ENCODE results near the gene KCNQ1.

KCNQ1 gene

DNA sequence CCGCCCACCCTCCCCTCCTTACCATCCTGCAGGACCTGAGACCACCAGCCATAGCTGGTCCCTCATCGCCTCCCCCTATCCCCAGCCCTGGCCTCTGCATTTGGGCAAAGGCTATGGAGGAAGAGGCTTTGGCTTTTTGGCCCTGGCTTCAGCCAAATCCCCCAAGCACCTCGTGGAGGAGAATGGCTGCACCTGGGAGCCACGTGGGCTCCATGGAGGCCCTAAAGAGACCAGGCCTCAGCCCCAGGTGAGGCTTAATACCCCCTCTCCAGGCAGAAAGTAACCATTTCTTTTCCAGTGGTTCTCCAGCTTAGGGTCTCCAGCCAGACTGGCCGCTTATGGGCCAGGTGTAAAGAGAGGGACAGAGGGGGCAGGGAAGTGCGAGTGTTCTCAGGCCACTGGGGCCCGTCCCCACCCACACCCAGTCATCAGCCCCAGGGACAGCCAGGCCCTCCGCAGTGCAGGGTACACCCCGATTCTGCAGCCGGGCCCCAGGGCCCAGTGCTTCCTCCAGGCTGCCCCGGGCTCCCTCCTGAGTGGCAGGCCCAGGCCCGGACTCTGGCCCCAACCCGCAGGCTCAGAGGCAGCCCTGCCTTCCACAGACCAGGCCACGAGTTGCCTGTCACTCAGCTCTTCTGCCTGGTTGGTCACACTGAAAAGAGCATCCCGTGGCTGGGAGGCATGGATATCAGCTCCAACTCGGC lies 414.3 kb downstream of the KCNQ1 start:
- DNase-seq: no peak
- Histone ChIP-seq H2AFZ (ENCODE audit: low read depth, low read length) (no peak overlapping the region), H3K36me3 (ENCODE audit: insufficient read depth, low read length) (no peaks in the 10 kb centered on the region), H3K4me3 (ENCODE audit: low read depth in 1 of 2, low read length in 2 of 2) (no peak overlapping the region), H3K27ac (ENCODE audit: low read length) (no peak overlapping the region), H3K4me1 (ENCODE audit: insufficient read depth, low read length) (no peaks in the 10 kb centered on the region), H3K9ac (ENCODE audit: low read depth, low read length) (no peak overlapping the region), H4K20me1 (ENCODE audit: insufficient read depth, low read length) (0 out of 2 replicates have a peak, but pooled peaks cover 5% of the 10 kb centered on the region), H3K79me2 (ENCODE audit: insufficient read depth, low read length) (no peaks in the 10 kb centered on the region), H3K27me3 (ENCODE audit: insufficient read depth, low read length, poor library complexity) (no peaks in the 10 kb centered on the region), H3K4me2 (ENCODE audit: insufficient read depth, low read length) (no peak overlapping the region), H3K9me3 (ENCODE audit: insufficient read depth, low read length, severe bottlenecking) (no peaks in the 10 kb centered on the region)
- TF ChIP-seq EZH2 (IDR thresholded peaks at IDR 0.05; ENCODE audit: borderline replicate concordance, low read depth, low read length, severe bottlenecking): no peak
- TF ChIP-seq, protein P1, sequence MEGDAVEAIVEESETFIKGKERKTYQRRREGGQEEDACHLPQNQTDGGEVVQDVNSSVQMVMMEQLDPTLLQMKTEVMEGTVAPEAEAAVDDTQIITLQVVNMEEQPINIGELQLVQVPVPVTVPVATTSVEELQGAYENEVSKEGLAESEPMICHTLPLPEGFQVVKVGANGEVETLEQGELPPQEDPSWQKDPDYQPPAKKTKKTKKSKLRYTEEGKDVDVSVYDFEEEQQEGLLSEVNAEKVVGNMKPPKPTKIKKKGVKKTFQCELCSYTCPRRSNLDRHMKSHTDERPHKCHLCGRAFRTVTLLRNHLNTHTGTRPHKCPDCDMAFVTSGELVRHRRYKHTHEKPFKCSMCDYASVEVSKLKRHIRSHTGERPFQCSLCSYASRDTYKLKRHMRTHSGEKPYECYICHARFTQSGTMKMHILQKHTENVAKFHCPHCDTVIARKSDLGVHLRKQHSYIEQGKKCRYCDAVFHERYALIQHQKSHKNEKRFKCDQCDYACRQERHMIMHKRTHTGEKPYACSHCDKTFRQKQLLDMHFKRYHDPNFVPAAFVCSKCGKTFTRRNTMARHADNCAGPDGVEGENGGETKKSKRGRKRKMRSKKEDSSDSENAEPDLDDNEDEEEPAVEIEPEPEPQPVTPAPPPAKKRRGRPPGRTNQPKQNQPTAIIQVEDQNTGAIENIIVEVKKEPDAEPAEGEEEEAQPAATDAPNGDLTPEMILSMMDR (IDR thresholded peaks at IDR 0.05; ENCODE audit: borderline replicate concordance, extremely low read depth, low read length, poor library complexity, severe bottlenecking): no peak
- ATAC-seq (ENCODE audit: insufficient read depth, low read depth): no peak

GRCh38 chr11:2859699-2860037 lies 414.9 kb downstream of the KCNQ1 start:
- no peak overlapping the region for H3K4me2 ChIP-seq (ENCODE audit: insufficient read depth, low read length)
- H3K9ac ChIP-seq (ENCODE audit: low read depth, low read length): no peak overlapping the region
- no peaks in the 10 kb centered on the region for H3K79me2 ChIP-seq (ENCODE audit: insufficient read depth, low read length)
- no peak overlapping the region for H3K4me3 ChIP-seq (ENCODE audit: low read depth in 1 of 2, low read length in 2 of 2)
- no peaks in the 10 kb centered on the region for H3K36me3 ChIP-seq (ENCODE audit: insufficient read depth, low read length)
- TF ChIP-seq, protein P1 (IDR thresholded peaks at IDR 0.05; ENCODE audit: borderline replicate concordance, extremely low read depth, low read length, poor library complexity, severe bottlenecking): no peak
- no peak for TF ChIP-seq EZH2 (IDR thresholded peaks at IDR 0.05; ENCODE audit: borderline replicate concordance, low read depth, low read length, severe bottlenecking)
- H2AFZ ChIP-seq (ENCODE audit: low read depth, low read length): no peak overlapping the region
- H3K27ac ChIP-seq (ENCODE audit: low read length): no peak overlapping the region
- no peaks in the 10 kb centered on the region for H3K4me1 ChIP-seq (ENCODE audit: insufficient read depth, low read length)
- no peak for ATAC-seq (ENCODE audit: insufficient read depth, low read depth)
- H3K9me3 ChIP-seq (ENCODE audit: insufficient read depth, low read length, severe bottlenecking): no peaks in the 10 kb centered on the region
- DNase-seq: no peak
- 0 out of 2 replicates have a peak, but pooled peaks cover 5% of the 10 kb centered on the region for H4K20me1 ChIP-seq (ENCODE audit: insufficient read depth, low read length)
- H3K27me3 ChIP-seq (ENCODE audit: insufficient read depth, low read length, poor library complexity): no peaks in the 10 kb centered on the region

- Histone ChIP-seq H3K9ac (ENCODE audit: low read depth, low read length) (no peak overlapping the region), H3K79me2 (ENCODE audit: insufficient read depth, low read length) (no peaks in the 10 kb centered on the region), H3K4me1 (ENCODE audit: insufficient read depth, low read length) (no peaks in the 10 kb centered on the region), H3K36me3 (ENCODE audit: insufficient read depth, low read length) (no peaks in the 10 kb centered on the region), H2AFZ (ENCODE audit: low read depth, low read length) (no peak overlapping the region), H3K27me3 (ENCODE audit: insufficient read depth, low read length, poor library complexity) (no peaks in the 10 kb centered on the region), H3K27ac (ENCODE audit: low read length) (no peak overlapping the region), H3K4me2 (ENCODE audit: insufficient read depth, low read length) (no peak overlapping the region), H4K20me1 (ENCODE audit: insufficient read depth, low read length) (0 out of 2 replicates have a peak, but pooled peaks cover 5% of the 10 kb centered on the region), H3K9me3 (ENCODE audit: insufficient read depth, low read length, severe bottlenecking) (no peaks in the 10 kb centered on the region), H3K4me3 (ENCODE audit: low read depth in 1 of 2, low read length in 2 of 2) (no peak overlapping the region)
- DNase-seq (peak; percentile 9), ATAC-seq (ENCODE audit: insufficient read depth, low read depth) (peak; percentile 47; the same call in 1 of the 3 replicates)
- TF ChIP-seq, protein P1 (IDR thresholded peaks at IDR 0.05; ENCODE audit: borderline replicate concordance, extremely low read depth, low read length, poor library complexity, severe bottlenecking): no peak
- TF ChIP-seq EZH2 (IDR thresholded peaks at IDR 0.05; ENCODE audit: borderline replicate concordance, low read depth, low read length, severe bottlenecking): no peak
Observed at GRCh38 chr11:2860636-2861035, 415.8 kb downstream of the KCNQ1 start.
